ENCODE data around the gene GEMIN7.

- TF ChIP-seq CTCF (IDR thresholded peaks at IDR 0.05; ENCODE audit: low read depth, low read length) (no peak), POLR2A (IDR thresholded peaks at IDR 0.05; ENCODE audit: extremely low read depth, insufficient read length) (no peak), MAX (IDR thresholded peaks at IDR 0.05; ENCODE audit: low read depth, low read length) (no peak), MYC (IDR thresholded peaks at IDR 0.05; ENCODE audit: low read depth, low read length) (no peak; the same call in 1 of the 2 replicates)
Measured at GRCh38 chr19:45117671-45118070, 38.6 kb downstream of the GEMIN7 start.

Data from NB4 (cell line).